IMR-90 (cell line): ENCODE measurements around the gene CLIC1.

Source experiments
- CEBPB ChIP-seq: IDR thresholded peaks from 2 replicates; pipeline ENCODE4 v1.6.1; 2012; ENCODE audit warnings: low read depth, low read length, improper control_type of control experiment
- MAFK ChIP-seq: IDR thresholded peaks from 2 replicates; pipeline ENCODE4 v1.6.1; 2012; ENCODE audit warnings: low read depth, low read length, improper control_type of control experiment
- MXI1 ChIP-seq: IDR thresholded peaks from 2 replicates; pipeline ENCODE4 v1.6.1; 2012; ENCODE audit warnings: low read depth, mild to moderate bottlenecking, low read length, moderate library complexity, borderline replicate concordance
- NFE2L2 ChIP-seq: fragments of 150-350 bp; IDR thresholded peaks from 2 replicates; pipeline ENCODE4 v1.6.1; 2016; ENCODE audit warnings: low read depth, mild to moderate bottlenecking, low read length
- POLR2A ChIP-seq: IDR thresholded peaks from 2 replicates; pipeline ENCODE4 v1.6.1; 2012; ENCODE audit warnings: mild to moderate bottlenecking, low read depth, low read length
- RAD21 ChIP-seq: IDR thresholded peaks from 2 replicates; pipeline ENCODE4 v1.6.1; 2012; ENCODE audit warnings: low read length, improper control_type of control experiment
- RCOR1 ChIP-seq: IDR thresholded peaks from 2 replicates; pipeline ENCODE4 v1.6.1; 2012; ENCODE audit warnings: mild to moderate bottlenecking, low read length, improper control_type of control experiment; ENCODE audit not compliant: insufficient replicate concordance
- SMC3 ChIP-seq: fragments of 150-350 bp; IDR thresholded peaks from 2 replicates; pipeline ENCODE4 v1.6.1; 2016; ENCODE audit warnings: low read depth, mild to moderate bottlenecking, antibody characterized with exemption, low read length, moderate library complexity
- TF ChIP-seq, protein P1 (sequence below): conservative IDR thresholded peaks from 2 replicates; pipeline ENCODE4 v1.5.1; 2012; ENCODE audit warnings: mild to moderate bottlenecking, low read depth, low read length, improper control_type of control experiment
- TF ChIP-seq, protein P2 (sequence below): fragments of 150-350 bp; IDR thresholded peaks from 2 replicates; pipeline ENCODE4 v1.6.1; 2017; ENCODE audit warnings: mild to moderate bottlenecking, antibody characterized with exemption, low read length, low read depth

DNA sequence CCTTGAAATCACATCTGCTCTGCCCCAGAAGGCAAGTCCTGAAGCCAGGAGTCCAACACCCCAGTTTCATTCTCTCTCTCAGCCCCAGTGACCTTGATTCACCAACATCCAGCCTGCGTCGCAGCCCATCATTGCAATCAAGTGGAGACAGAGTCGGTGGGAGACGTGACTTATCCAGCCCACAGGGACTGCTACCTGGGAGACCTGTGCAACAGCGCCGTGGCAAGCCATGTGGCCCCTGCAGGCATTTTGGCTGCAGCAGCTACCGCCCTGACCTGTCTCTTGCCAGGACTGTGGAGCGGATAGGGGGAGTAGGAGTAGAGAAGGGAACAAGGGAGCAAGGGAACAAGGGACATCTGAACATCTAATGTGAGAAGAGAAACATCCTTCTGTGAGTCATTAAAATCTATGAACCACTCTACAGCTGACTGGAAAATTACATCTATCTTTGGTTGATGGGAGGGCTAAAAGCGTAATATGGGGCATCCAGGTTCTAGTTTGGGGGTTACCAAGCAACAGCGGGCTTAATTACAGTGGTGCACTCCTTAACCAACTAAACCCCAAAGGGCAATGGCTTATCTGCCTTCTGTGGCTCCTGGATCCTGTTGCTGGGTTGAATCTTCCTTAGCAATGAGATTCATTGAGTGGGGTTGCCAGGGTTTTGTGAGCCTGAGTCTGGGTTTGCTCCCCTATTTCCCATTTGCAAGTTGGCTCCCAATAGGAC lies 18.7 kb downstream of the CLIC1 start:
- TF ChIP-seq, protein P1, sequence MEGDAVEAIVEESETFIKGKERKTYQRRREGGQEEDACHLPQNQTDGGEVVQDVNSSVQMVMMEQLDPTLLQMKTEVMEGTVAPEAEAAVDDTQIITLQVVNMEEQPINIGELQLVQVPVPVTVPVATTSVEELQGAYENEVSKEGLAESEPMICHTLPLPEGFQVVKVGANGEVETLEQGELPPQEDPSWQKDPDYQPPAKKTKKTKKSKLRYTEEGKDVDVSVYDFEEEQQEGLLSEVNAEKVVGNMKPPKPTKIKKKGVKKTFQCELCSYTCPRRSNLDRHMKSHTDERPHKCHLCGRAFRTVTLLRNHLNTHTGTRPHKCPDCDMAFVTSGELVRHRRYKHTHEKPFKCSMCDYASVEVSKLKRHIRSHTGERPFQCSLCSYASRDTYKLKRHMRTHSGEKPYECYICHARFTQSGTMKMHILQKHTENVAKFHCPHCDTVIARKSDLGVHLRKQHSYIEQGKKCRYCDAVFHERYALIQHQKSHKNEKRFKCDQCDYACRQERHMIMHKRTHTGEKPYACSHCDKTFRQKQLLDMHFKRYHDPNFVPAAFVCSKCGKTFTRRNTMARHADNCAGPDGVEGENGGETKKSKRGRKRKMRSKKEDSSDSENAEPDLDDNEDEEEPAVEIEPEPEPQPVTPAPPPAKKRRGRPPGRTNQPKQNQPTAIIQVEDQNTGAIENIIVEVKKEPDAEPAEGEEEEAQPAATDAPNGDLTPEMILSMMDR, result no peak
- TF ChIP-seq, protein P2, sequence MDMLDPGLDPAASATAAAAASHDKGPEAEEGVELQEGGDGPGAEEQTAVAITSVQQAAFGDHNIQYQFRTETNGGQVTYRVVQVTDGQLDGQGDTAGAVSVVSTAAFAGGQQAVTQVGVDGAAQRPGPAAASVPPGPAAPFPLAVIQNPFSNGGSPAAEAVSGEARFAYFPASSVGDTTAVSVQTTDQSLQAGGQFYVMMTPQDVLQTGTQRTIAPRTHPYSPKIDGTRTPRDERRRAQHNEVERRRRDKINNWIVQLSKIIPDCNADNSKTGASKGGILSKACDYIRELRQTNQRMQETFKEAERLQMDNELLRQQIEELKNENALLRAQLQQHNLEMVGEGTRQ, result no peak
- TF ChIP-seq RCOR1 (no peak), MXI1 (no peak), CEBPB (no peak), SMC3 (no peak), MAFK (no peak), POLR2A (no peak), RAD21 (no peak), NFE2L2 (no peak)
